ENCODE measurements around the gene SH3GL3.

Gene SH3GL3

DNA sequence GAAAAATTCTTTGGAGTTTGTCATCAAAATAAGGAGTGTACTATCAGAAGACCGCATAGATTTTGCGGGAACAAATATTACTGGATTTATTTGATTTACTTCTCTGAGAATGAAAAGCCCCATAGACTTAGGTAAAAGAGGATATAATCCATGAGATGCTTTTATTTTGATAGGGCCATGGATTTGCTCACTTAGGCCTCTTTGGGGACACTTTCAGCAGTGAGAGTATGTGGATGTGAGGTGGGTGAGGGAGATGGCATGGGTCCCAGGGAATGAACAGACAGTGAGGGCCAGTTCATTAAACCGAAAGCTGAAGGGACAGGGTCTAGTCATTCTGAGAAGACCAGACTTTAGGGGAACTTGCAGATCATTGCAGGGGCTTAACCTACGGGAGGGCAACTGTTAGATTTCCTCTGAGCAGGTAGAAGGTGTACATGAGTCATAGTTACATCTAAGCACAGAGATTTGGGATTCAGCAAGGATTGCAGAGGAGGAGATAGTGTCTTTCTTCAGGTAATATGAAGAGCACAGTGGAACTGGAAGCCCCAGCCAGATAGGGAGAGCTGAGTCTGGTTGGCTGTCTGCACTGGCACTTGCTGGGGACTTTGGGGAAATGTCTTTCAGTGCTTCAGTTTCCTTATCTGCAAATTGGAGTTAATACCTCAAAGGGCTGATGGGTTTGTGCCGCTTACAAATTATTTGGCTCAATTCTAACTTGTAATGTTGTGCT is 30.8 kb downstream of the SH3GL3 start:
- Histone ChIP-seq H3K27me3 (ENCODE audit: control insufficient read depth in 3 of 3, insufficient read depth in 3 of 3, low read depth in 1 of 3, low read length in 3 of 3) (no peaks in the 10 kb centered on the region), H2BK120ac (ENCODE audit: low read depth, low read length) (no peak overlapping the region), H3K79me1 (ENCODE audit: low read depth, low read length) (no peaks in the 10 kb centered on the region), H3K4me2 (ENCODE audit: insufficient read depth, low read length, poor library complexity, severe bottlenecking) (no peak overlapping the region), H2BK12ac (ENCODE audit: low read length) (no peak overlapping the region), H2BK15ac (ENCODE audit: low read length) (no peak overlapping the region), H2AFZ (ENCODE audit: low read length) (no peak overlapping the region), H4K8ac (ENCODE audit: low read depth, low read length) (no peak overlapping the region), H3K4me1 (ENCODE audit: control insufficient read depth in 2 of 2, insufficient read depth in 1 of 2, low read depth in 1 of 2, low read length in 2 of 2) (peaks cover 0 to 7% of the 10 kb centered on the region in 2 donors), H4K91ac (ENCODE audit: low read depth, low read length, poor library complexity) (no peak overlapping the region), H2AK5ac (ENCODE audit: low read depth, low read length) (no peak overlapping the region), H3K36me3 (replicated peaks in 1 of 2; ENCODE audit: control insufficient read depth in 2 of 2, insufficient read depth in 2 of 2, low read length in 2 of 2) (no peaks in the 10 kb centered on the region), H3K27ac (replicated peaks; ENCODE audit: low read length) (no peak overlapping the region), H3K14ac (ENCODE audit: low read length) (no peak overlapping the region), H3K9ac (ENCODE audit: low read depth, low read length, poor library complexity) (no peak overlapping the region), H2BK5ac (ENCODE audit: low read length) (no peak overlapping the region), H3K9me3 (replicated peaks in 1 of 2; ENCODE audit: control insufficient read depth in 2 of 2, insufficient read depth in 1 of 2, low read depth in 1 of 2, low read length in 2 of 2) (no peaks in the 10 kb centered on the region), H3K23ac (ENCODE audit: low read depth, low read length, poor library complexity) (no peak overlapping the region), H3K18ac (ENCODE audit: low read length) (no peak overlapping the region), H3K4ac (ENCODE audit: low read length) (no peak overlapping the region), H3K4me3 (ENCODE audit: low read length in 2 of 2) (no peak overlapping the region)
- DNase-seq (ENCODE audit: low spot score) = no peak
- no CpG with 5 or more reads among the region's 5 CpGs for whole genome bisulfite sequencing, 2 donors (ENCODE audit: extremely low coverage in 2 of 2, insufficient read length in 2 of 2, insufficient replicate concordance in 1 of 2)

DNA sequence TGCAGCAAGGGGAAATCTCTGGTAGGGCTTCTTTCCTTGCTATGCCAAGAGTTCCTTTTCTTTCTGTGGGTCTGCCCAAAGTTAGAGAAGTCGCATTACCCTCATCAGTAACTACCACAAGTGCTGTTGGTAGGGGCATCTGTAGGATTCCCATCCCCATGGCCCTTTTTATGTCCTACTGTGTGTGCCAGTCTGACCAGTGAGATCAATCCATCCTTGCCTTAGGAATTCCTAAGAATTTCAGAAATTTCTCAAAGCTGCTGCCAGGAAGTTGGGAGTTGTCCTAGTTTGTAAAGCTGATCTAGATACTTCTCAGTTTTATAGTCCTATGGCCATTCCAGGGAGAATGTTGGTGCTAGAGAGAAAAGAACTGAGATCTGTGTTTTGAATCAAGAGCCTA is 36.5 kb downstream of the SH3GL3 start:
- Histone ChIP-seq H3K23ac (ENCODE audit: low read depth, low read length, poor library complexity) (no peak overlapping the region), H3K27me3 (ENCODE audit: control insufficient read depth in 3 of 3, insufficient read depth in 3 of 3, low read depth in 1 of 3, low read length in 3 of 3) (no peaks in the 10 kb centered on the region), H3K14ac (ENCODE audit: low read length) (no peak overlapping the region), H3K4me2 (ENCODE audit: insufficient read depth, low read length, poor library complexity, severe bottlenecking) (no peak overlapping the region), H2BK120ac (ENCODE audit: low read depth, low read length) (no peak overlapping the region), H3K9me3 (replicated peaks in 1 of 2; ENCODE audit: control insufficient read depth in 2 of 2, insufficient read depth in 1 of 2, low read depth in 1 of 2, low read length in 2 of 2) (no peaks in the 10 kb centered on the region), H2AFZ (ENCODE audit: low read length) (no peak overlapping the region), H4K8ac (ENCODE audit: low read depth, low read length) (no peak overlapping the region), H3K18ac (ENCODE audit: low read length) (no peak overlapping the region), H4K91ac (ENCODE audit: low read depth, low read length, poor library complexity) (no peak overlapping the region), H2BK12ac (ENCODE audit: low read length) (no peak overlapping the region), H2AK5ac (ENCODE audit: low read depth, low read length) (no peak overlapping the region), H3K27ac (replicated peaks; ENCODE audit: low read length) (no peak overlapping the region), H3K4me1 (ENCODE audit: control insufficient read depth in 2 of 2, insufficient read depth in 1 of 2, low read depth in 1 of 2, low read length in 2 of 2) (peaks cover 0 to 1% of the 10 kb centered on the region in 2 donors), H3K9ac (ENCODE audit: low read depth, low read length, poor library complexity) (no peak overlapping the region), H2BK15ac (ENCODE audit: low read length) (no peak overlapping the region), H2BK5ac (ENCODE audit: low read length) (no peak overlapping the region), H3K36me3 (replicated peaks in 1 of 2; ENCODE audit: control insufficient read depth in 2 of 2, insufficient read depth in 2 of 2, low read length in 2 of 2) (no peaks in the 10 kb centered on the region), H3K4ac (ENCODE audit: low read length) (no peak overlapping the region), H3K4me3 (ENCODE audit: low read length in 2 of 2) (no peak overlapping the region), H3K79me1 (ENCODE audit: low read depth, low read length) (no peaks in the 10 kb centered on the region)
- DNase-seq (ENCODE audit: low spot score) = no peak
- no CpG with 5 or more reads among the region's 1 CpG for WGBS, 2 donors (ENCODE audit: extremely low coverage in 2 of 2, insufficient read length in 2 of 2, insufficient replicate concordance in 1 of 2)

DNA sequence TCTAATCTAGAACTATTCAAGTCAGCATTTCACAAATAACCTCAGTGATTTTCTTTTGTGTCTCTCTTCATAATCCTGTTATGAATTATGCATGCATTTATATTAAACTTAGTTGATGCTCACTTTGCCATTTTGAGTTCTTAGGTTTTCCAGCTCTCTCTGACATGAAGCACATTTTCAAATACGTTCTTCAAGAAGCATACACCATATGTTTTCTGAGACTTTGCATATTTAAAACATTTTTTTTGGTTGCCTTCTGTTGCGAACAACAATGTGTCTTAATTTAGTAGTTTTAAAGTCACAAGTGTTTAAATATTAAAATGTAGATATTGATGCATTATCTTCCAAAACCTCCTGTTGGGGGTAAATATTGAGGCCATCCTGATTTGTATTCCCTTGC is 37.5 kb downstream of the SH3GL3 start:
- H3K23ac ChIP-seq (ENCODE audit: low read depth, low read length, poor library complexity) = no peak overlapping the region

DNA sequence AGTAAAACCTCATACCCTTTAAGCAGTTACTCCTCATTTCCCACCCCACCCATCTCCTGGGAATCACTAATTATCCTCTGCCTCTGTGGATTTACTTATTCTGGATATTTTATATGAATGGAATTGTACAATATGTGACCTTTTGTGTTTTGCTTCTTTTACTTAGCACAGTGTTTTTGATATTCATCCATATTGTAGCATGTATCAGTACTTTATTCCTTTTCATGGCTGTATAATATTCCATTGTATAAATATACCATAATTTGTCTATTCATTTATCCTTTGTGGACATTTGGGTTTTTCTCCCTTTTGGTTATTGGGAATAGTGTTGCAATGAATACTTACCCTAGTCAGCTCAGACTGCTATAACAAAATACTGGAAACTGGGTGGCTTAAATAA is 39.2 kb downstream of the SH3GL3 start:
- no peaks in the 10 kb centered on the region for H3K4me1 ChIP-seq (ENCODE audit: control insufficient read depth in 2 of 2, insufficient read depth in 1 of 2, low read depth in 1 of 2, low read length in 2 of 2)
- H3K9me3 ChIP-seq (replicated peaks in 1 of 2; ENCODE audit: control insufficient read depth in 2 of 2, insufficient read depth in 1 of 2, low read depth in 1 of 2, low read length in 2 of 2) = no peaks in the 10 kb centered on the region
- H3K9ac ChIP-seq (ENCODE audit: low read depth, low read length, poor library complexity) = no peak overlapping the region
- no peak overlapping the region for H3K23ac ChIP-seq (ENCODE audit: low read depth, low read length, poor library complexity)
- no peak overlapping the region for H2AK5ac ChIP-seq (ENCODE audit: low read depth, low read length)
- H3K27me3 ChIP-seq (ENCODE audit: control insufficient read depth in 3 of 3, insufficient read depth in 3 of 3, low read depth in 1 of 3, low read length in 3 of 3) = no peaks in the 10 kb centered on the region
- H4K91ac ChIP-seq (ENCODE audit: low read depth, low read length, poor library complexity) = no peak overlapping the region
- H3K27ac ChIP-seq (replicated peaks; ENCODE audit: low read length) = no peak overlapping the region
- H2BK120ac ChIP-seq (ENCODE audit: low read depth, low read length) = no peak overlapping the region
- no peak overlapping the region for H2BK15ac ChIP-seq (ENCODE audit: low read length)
- H3K36me3 ChIP-seq (replicated peaks in 1 of 2; ENCODE audit: control insufficient read depth in 2 of 2, insufficient read depth in 2 of 2, low read length in 2 of 2) = no peaks in the 10 kb centered on the region
- H4K8ac ChIP-seq (ENCODE audit: low read depth, low read length) = no peak overlapping the region
- no peak overlapping the region for H3K4me3 ChIP-seq (ENCODE audit: low read length in 2 of 2)
- no peak overlapping the region for H2BK5ac ChIP-seq (ENCODE audit: low read length)
- H3K18ac ChIP-seq (ENCODE audit: low read length) = no peak overlapping the region
- no peak overlapping the region for H3K14ac ChIP-seq (ENCODE audit: low read length)
- DNase-seq (ENCODE audit: low spot score) = no peak
- no peaks in the 10 kb centered on the region for H3K79me1 ChIP-seq (ENCODE audit: low read depth, low read length)
- no peak overlapping the region for H2AFZ ChIP-seq (ENCODE audit: low read length)
- no peak overlapping the region for H3K4me2 ChIP-seq (ENCODE audit: insufficient read depth, low read length, poor library complexity, severe bottlenecking)
- no peak overlapping the region for H3K4ac ChIP-seq (ENCODE audit: low read length)
- no peak overlapping the region for H2BK12ac ChIP-seq (ENCODE audit: low read length)

More for the DNA sequence above, 37.5 kb downstream of the SH3GL3 start:
- no peak overlapping the region for H3K9ac ChIP-seq (ENCODE audit: low read depth, low read length, poor library complexity)
- no peak overlapping the region for H3K14ac ChIP-seq (ENCODE audit: low read length)
- H2AK5ac ChIP-seq (ENCODE audit: low read depth, low read length) = no peak overlapping the region
- H4K8ac ChIP-seq (ENCODE audit: low read depth, low read length) = no peak overlapping the region
- no peak overlapping the region for H4K91ac ChIP-seq (ENCODE audit: low read depth, low read length, poor library complexity)
- H3K9me3 ChIP-seq (replicated peaks in 1 of 2; ENCODE audit: control insufficient read depth in 2 of 2, insufficient read depth in 1 of 2, low read depth in 1 of 2, low read length in 2 of 2) = no peaks in the 10 kb centered on the region
- H3K27ac ChIP-seq (replicated peaks; ENCODE audit: low read length) = no peak overlapping the region
- H3K4ac ChIP-seq (ENCODE audit: low read length) = no peak overlapping the region
- H3K79me1 ChIP-seq (ENCODE audit: low read depth, low read length) = no peaks in the 10 kb centered on the region
- WGBS, 2 donors (ENCODE audit: extremely low coverage in 2 of 2, insufficient read length in 2 of 2, insufficient replicate concordance in 1 of 2) = no CpG with 5 or more reads among the region's 2 CpGs
- no peaks in the 10 kb centered on the region for H3K36me3 ChIP-seq (replicated peaks in 1 of 2; ENCODE audit: control insufficient read depth in 2 of 2, insufficient read depth in 2 of 2, low read length in 2 of 2)
- H2BK120ac ChIP-seq (ENCODE audit: low read depth, low read length) = no peak overlapping the region
- no peaks in the 10 kb centered on the region for H3K27me3 ChIP-seq (ENCODE audit: control insufficient read depth in 3 of 3, insufficient read depth in 3 of 3, low read depth in 1 of 3, low read length in 3 of 3)
- no peak overlapping the region for H2AFZ ChIP-seq (ENCODE audit: low read length)
- no peak overlapping the region for H2BK12ac ChIP-seq (ENCODE audit: low read length)
- H3K4me3 ChIP-seq (ENCODE audit: low read length in 2 of 2) = no peak overlapping the region
- DNase-seq (ENCODE audit: low spot score) = no peak
- H2BK15ac ChIP-seq (ENCODE audit: low read length) = no peak overlapping the region
- H3K18ac ChIP-seq (ENCODE audit: low read length) = no peak overlapping the region
- H3K4me1 ChIP-seq (ENCODE audit: control insufficient read depth in 2 of 2, insufficient read depth in 1 of 2, low read depth in 1 of 2, low read length in 2 of 2) = no peaks in the 10 kb centered on the region
- H3K4me2 ChIP-seq (ENCODE audit: insufficient read depth, low read length, poor library complexity, severe bottlenecking) = no peak overlapping the region
- no peak overlapping the region for H2BK5ac ChIP-seq (ENCODE audit: low read length)

All from neuronal stem cell (in vitro differentiated cells).